Large intestine (tissue), 3 donors: Measurements from ENCODE around the gene MAMSTR. TPM values are rescaled to one million over a fixed set of nuclear protein-coding genes. Genes with fewer than 3 reads are reported as not detected.

Source experiments
- DNase-seq, 2 donors: peaks; one replicate each; pipeline versions ENCODE4 v3.0.0 to v3.0.0-alpha.2; 2013
- H3K27ac ChIP-seq: one replicate; pipeline ENCODE4 v1.5.1; 2013; ENCODE audit warnings: low read length
- H3K27me3 ChIP-seq: 2 replicates; pipeline ENCODE4 v1.6.1; 2013; ENCODE audit warnings: low read length; ENCODE audit not compliant: control insufficient read depth, insufficient read depth
- H3K36me3 ChIP-seq: 2 replicates; pipeline ENCODE4 v1.6.1; 2013; ENCODE audit warnings: low read length; ENCODE audit not compliant: control insufficient read depth, insufficient read depth
- H3K4me1 ChIP-seq: one replicate; pipeline ENCODE4 v1.6.1; 2013; ENCODE audit warnings: low read length; ENCODE audit not compliant: control insufficient read depth, insufficient read depth
- H3K4me3 ChIP-seq: one replicate; pipeline ENCODE4 v1.5.1; 2013; ENCODE audit warnings: low read length
- H3K9me3 ChIP-seq: one replicate; pipeline ENCODE4 v1.6.1; 2013; ENCODE audit warnings: mild to moderate bottlenecking, low read depth, low read length, moderate library complexity; ENCODE audit not compliant: control insufficient read depth
- WGBS: methylation state at CpG from one replicate; pipeline ENCODE4 v1.1.5; 2013; ENCODE audit warnings: low lambda C conversion rate; ENCODE audit not compliant: insufficient coverage; 5-methylcytosine and 5-hydroxymethylcytosine counted together
- polyA plus RNA-seq: library from polyadenylated mRNA; unstranded; fragments of 120-200 nt; gene quantifications from one replicate; pipeline ENCODE4 v1.2.1, GENCODE V29; 2013

The MAMSTR gene
- polyA plus RNA-seq, 1 donor: 4.1 TPM

DNA sequence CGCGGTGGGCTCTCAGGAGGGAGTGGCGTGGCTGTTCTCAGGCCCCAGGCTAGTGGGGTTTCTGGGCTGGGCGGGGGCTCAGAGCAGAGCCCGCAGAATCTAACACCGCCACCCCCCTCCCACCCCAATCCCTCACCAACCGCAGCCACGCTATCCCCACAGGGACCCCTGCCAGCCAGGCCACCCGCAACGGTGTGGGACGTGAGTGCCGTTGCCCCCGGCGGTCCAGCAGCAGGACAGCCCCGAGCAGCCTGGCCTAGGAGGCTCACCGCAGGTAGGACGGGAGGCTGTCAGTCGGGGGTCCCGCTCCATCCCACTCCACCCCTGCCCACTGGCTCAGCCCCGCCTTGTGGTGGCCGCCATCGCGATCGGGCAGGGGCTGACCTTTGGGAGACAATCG, 46.5 kb downstream of the MAMSTR start, which contains the start of gene NTN5:
Gene NTN5, minus strand, starts transcription at position 24 of the 400 bp plus-strand sequence. CDS start 2,031 bp downstream, outside the sequence.
- H3K9me3 ChIP-seq: peaks cover 7% of the 10 kb centered on the region
- H3K27ac ChIP-seq: no peak within 1 kb of the TSS
- H3K36me3 ChIP-seq: no peaks in the 10 kb centered on the region
- peaks cover 34% of the 10 kb centered on the region for H3K4me1 ChIP-seq
- DNase-seq: no peak
- no peak within 1 kb of the TSS for H3K4me3 ChIP-seq
- no peaks in the 10 kb centered on the region for H3K27me3 ChIP-seq
- WGBS: no CpG with 5 or more reads among the region's 25 CpGs

DNA sequence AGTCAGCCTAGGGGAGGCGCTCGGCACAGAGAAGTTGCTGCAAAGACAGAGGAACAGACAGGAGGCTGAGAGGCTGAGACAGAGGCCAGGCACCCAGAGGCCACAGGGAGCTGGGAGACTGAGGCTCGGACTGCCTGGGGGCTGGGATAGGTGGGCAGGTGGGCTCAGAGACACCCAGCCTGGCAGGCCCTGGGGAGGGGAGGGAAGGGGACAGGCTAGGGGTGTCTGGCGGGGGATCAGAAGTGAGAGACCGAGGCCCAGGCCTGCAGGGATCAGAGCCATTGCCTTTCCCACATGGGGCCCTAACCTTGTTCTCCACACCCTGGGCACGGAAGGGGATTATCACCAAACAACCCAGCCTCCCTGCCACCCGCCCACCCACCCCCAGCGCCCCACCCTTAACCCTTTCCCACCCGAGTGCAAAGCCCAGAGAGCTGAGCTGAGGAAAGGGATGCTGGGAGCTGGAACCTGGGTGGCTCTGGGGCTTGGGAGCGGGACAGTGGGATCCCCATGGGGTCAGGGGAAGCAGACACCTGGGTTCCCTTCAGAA, 48.0 kb downstream of the MAMSTR start:
- Histone ChIP-seq H3K4me1 (peaks cover 20% of the 10 kb centered on the region), H3K27ac (no peak overlapping the region), H3K4me3 (no peak overlapping the region), H3K27me3 (no peaks in the 10 kb centered on the region), H3K9me3 (peaks cover 7% of the 10 kb centered on the region), H3K36me3 (no peaks in the 10 kb centered on the region)
- DNase-seq: no peak
- WGBS: no CpG with 5 or more reads among the region's 10 CpGs

DNA sequence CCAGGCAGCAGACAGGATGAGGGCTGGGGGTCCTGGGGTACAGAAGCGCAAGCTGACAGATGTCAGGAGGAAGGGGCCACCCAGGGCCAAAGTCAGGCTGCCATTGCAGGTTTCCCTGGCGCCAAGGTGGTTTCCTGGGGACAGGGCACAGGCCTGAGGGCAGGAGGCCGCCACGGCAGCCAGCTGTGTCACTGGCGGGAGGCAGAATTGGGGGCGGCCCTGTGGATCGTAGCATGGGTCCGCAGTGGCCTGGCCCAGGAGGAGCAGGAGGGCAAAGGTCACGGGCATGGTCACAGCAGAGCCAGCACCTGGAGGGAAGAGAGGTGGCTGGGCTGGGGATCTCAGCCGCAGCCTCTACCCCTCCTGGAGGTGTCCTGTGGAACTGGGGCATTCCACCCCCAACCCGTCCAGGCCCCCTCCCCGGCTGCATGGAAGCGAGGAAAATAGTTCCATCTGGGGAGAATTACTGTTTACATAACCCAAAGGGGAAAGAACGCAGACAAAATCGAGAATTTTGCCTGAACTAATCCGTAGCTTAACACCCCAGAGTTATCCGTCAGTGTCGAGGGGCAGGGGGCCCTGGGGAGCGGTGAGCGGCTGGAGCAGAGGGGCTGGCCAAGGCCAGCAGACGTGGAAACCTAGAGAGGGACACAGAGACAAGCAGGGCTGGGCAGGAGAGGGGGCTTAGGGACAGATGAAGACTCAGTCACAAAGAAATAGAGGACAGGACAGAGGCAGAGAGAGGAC, 48.7 kb downstream of the MAMSTR start:
- peaks cover 14% of the 10 kb centered on the region for H3K4me1 ChIP-seq
- no peaks in the 10 kb centered on the region for H3K36me3 ChIP-seq
- H3K27me3 ChIP-seq: no peaks in the 10 kb centered on the region
- no CpG with 5 or more reads among the region's 21 CpGs for WGBS
- no peak for DNase-seq
- H3K4me3 ChIP-seq: no peak overlapping the region
- H3K27ac ChIP-seq: no peak overlapping the region
- H3K9me3 ChIP-seq: peaks cover 7% of the 10 kb centered on the region

DNA sequence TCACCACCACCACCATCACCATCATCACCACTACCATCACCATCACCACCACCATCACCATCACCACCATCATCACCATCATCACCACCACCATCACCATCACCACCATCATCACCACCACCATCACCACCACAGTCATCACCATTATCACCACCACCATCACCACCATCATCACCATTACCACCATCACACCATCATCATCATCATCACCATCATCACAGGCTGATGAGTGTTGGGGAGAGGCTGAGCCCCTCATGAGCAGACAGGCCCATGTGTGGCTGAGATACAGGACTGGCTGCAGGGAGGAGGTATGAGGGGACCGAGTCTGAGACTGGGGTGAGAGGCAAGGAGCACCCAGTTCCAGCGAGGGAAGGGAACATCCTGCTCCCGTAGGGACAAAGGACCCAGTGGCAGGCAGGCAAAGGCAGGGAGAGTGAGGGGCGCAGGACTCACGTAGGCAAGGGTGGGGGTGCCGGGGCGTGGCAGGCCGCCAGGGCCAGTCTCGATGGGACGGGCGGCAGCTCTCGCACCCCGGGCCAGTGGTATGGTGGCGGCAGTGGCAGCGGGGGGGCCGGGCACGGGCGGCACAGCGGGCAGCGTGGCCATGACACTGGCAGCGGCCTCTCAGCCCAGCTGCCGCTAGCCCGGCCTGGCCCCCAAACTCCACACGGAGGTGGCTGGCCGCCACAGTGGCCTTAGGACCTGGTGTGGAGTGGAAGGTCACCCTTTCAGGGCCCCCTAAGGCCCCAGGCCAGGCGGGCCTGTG, 49.4 kb downstream of the MAMSTR start:
- Histone ChIP-seq H3K27me3 (no peaks in the 10 kb centered on the region), H3K4me1 (peaks cover 10% of the 10 kb centered on the region), H3K36me3 (no peaks in the 10 kb centered on the region), H3K4me3 (no peak overlapping the region), H3K27ac (no peak overlapping the region), H3K9me3 (peaks cover 7% of the 10 kb centered on the region)
- DNase-seq: no peak
- no CpG with 5 or more reads among the region's 26 CpGs for WGBS

DNA sequence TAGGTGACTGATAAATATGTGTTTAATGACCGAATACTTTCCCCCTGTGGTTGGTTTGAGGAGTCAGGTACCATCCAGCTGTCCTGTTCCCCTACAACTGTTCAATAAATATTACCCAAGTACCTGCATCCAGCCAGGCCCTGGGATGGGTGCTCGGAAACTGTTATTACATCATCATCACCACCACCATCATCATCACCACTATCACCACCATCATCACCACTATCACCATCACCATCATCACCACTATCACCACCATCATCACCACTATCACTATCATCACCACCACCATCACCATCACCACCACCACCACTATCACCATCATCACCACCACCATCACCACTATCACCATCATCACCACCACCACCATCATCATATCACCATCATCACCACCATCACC, 50.8 kb downstream of the MAMSTR start:
- no peaks in the 10 kb centered on the region for H3K27me3 ChIP-seq
- WGBS: no CpG with 5 or more reads among the region's 2 CpGs
- H3K36me3 ChIP-seq: no peaks in the 10 kb centered on the region
- peaks cover 10% of the 10 kb centered on the region for H3K4me1 ChIP-seq
- H3K27ac ChIP-seq: no peak overlapping the region
- H3K9me3 ChIP-seq: peaks cover 7% of the 10 kb centered on the region
- H3K4me3 ChIP-seq: no peak overlapping the region
- DNase-seq: no peak

DNA sequence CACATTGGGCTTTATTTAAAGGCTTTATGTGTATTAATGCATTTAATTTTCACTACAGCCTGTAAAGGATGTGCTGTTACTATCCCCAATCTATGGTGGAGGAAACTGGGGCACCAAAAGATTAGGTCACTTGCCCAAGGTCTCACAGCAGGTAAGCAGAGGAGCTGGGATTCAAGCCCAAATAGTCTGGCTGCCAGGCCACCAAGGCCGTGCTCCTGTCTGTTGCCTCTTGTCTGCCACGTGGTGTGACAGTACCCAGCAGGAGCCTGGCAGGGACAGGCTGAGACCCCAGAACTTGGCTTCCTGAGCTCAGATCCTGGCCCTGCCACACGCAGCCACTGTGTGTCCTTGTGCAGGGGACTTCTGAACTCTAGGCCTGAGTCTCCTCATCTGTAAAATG, 51.2 kb downstream of the MAMSTR start:
- peaks cover 10% of the 10 kb centered on the region for H3K4me1 ChIP-seq
- DNase-seq: no peak
- WGBS: no CpG with 5 or more reads among the region's 3 CpGs
- H3K36me3 ChIP-seq: no peaks in the 10 kb centered on the region
- no peak overlapping the region for H3K4me3 ChIP-seq
- H3K9me3 ChIP-seq: peaks cover 7% of the 10 kb centered on the region
- H3K27ac ChIP-seq: no peak overlapping the region
- no peaks in the 10 kb centered on the region for H3K27me3 ChIP-seq

DNA sequence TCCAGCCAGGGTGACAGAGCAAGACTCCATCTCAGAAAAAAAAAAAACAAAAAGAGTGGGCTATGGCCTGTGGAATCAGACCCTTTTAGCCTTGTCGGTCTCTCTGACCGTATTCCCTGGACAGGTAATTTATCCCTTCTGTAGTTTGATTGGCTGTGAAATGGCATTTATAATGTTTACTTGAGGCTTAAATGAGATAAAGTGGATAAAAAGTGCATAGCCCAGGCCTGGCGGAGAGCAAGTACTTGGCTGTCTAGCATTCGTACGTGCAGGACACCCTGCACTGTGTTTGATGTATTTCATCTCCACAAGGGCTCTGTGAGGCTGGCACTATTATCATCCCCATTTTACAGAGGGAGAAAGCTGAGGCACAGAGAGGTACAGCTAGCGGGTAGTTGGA, 53.7 kb downstream of the MAMSTR start:
- WGBS: no CpG with 5 or more reads among the region's 6 CpGs
- peaks cover 2% of the 10 kb centered on the region for H3K4me1 ChIP-seq
- no peak for DNase-seq
- peaks cover 7% of the 10 kb centered on the region for H3K9me3 ChIP-seq
- H3K27ac ChIP-seq: no peak overlapping the region
- H3K4me3 ChIP-seq: no peak overlapping the region
- H3K36me3 ChIP-seq: no peaks in the 10 kb centered on the region
- no peaks in the 10 kb centered on the region for H3K27me3 ChIP-seq

DNA sequence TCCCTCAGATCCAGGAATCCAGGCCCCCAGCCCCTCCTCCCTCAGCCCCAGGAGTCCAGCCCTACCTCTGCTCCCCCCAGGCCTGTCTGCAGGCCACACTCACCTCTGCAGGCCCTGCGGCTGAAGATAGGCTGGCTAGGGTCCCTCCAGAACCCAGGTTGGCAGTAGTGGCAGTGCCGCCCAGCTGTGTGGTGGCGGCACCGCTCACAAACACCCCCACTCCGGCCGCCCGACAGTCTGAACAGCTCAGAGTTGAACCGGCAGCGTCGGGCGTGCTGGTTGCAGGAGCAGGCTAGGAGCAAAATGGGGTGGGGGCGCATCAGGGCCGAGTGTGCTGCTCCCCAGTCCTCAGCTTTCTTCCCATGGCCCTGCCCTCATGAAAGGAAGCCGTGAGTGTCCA, 55.0 kb downstream of the MAMSTR start:
- no peak for DNase-seq
- Histone ChIP-seq H3K27me3 (no peaks in the 10 kb centered on the region), H3K4me3 (no peak overlapping the region), H3K4me1 (no peaks in the 10 kb centered on the region), H3K36me3 (no peaks in the 10 kb centered on the region), H3K27ac (no peak overlapping the region), H3K9me3 (no peaks in the 10 kb centered on the region)
- WGBS: no CpG with 5 or more reads among the region's 14 CpGs

DNA sequence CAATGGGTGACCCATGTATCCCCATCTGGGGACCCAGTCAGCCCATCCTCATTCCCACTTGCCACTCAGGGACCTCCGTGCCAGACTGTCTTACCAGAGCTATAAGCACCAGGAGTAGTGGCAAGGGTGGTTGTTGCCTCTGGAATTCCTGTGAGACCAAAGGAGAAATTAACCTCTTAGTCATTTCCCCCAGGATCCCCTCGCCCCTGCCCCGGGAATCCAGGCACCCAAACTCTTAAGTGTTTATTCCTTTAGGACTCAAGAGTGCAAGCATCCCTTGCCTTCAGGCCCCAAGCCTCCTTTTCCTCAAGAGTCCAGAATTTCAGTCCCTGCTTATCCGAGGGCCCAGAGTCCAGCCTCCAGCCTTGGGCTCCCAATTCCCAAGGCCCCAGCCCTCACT, 55.9 kb downstream of the MAMSTR start:
- no peaks in the 10 kb centered on the region for H3K9me3 ChIP-seq
- H3K4me1 ChIP-seq: no peaks in the 10 kb centered on the region
- H3K36me3 ChIP-seq: no peaks in the 10 kb centered on the region
- no peak for DNase-seq
- H3K27me3 ChIP-seq: no peaks in the 10 kb centered on the region
- H3K27ac ChIP-seq: no peak overlapping the region
- no CpG with 5 or more reads among the region's 4 CpGs for WGBS
- no peak overlapping the region for H3K4me3 ChIP-seq
